ENCODE measurements around the gene BEST2. TPM values are rescaled to one million over a fixed set of nuclear protein-coding genes. Genes with fewer than 3 reads are reported as not detected.

The BEST2 gene
- total RNA-seq, 2 donors from 2014 or later: 12.1 to 22.6 TPM

GRCh38 chr19:12800923-12801465 lies 49.4 kb downstream of the BEST2 start:
- Histone ChIP-seq H3K9ac (ENCODE audit: low read depth in 2 of 2, low read length in 2 of 2) (peak overlapping the region; percentile 92 to 99), H3K27me3 (no peaks in the 10 kb centered on the region), H3K36me3 (no peaks in the 10 kb centered on the region), H3K27ac (peak overlapping the region; percentile 48), H3K9me3 (no peaks in the 10 kb centered on the region), H3K4me3 (peak overlapping the region; percentile 68), H3K4me1 (peaks cover 4% of the 10 kb centered on the region)
- no peak for TF ChIP-seq CTCF (IDR thresholded peaks at IDR 0.05)
- DNase-seq: peak; percentile 44
- intact Hi-C loops (cut with DNase I): no loop called here

- Histone ChIP-seq H3K36me3 (no peaks in the 10 kb centered on the region), H3K4me1 (peaks cover under 1% of the 10 kb centered on the region), H3K27me3 (no peaks in the 10 kb centered on the region), H3K27ac (peak within 1 kb of the TSS; percentile 48), H3K9me3 (no peaks in the 10 kb centered on the region), H3K4me3 (peak within 1 kb of the TSS; percentile 68), H3K9ac (ENCODE audit: low read depth in 2 of 2, low read length in 2 of 2) (peak within 1 kb of the TSS; percentile 92 to 99)
- intact Hi-C loops (cut with DNase I): no loop called here
- TF ChIP-seq CTCF (IDR thresholded peaks at IDR 0.05): no peak
- peak; percentile 87 for DNase-seq
Measured at GRCh38 chr19:12801466-12802266, 50.1 kb downstream of the BEST2 start, which contains the start of the genes PRDX2 and THSD8. Gene PRDX2 (minus strand): TSS chr19:12801800. CDS start chr19:12801261, 539 bp downstream. Gene THSD8 (plus strand): TSS chr19:12802069. CDS start chr19:12802072, 3 bp downstream.

- Histone ChIP-seq H3K9ac (ENCODE audit: low read depth in 2 of 2, low read length in 2 of 2) (peak overlapping the region; percentile 92 to 99), H3K4me3 (peak overlapping the region; percentile 68), H3K27me3 (no peaks in the 10 kb centered on the region), H3K36me3 (no peaks in the 10 kb centered on the region), H3K4me1 (peaks cover 7% of the 10 kb centered on the region), H3K27ac (peak overlapping the region; percentile 48), H3K9me3 (no peaks in the 10 kb centered on the region)
- TF ChIP-seq CTCF (IDR thresholded peaks at IDR 0.05): no peak
- intact Hi-C loops (cut with DNase I): no loop called here
- DNase-seq: peak; percentile 57
Measured at GRCh38 chr19:12802267-12803106, 50.9 kb downstream of the BEST2 start.

GRCh38 chr19:12804051-12804450 lies 52.5 kb downstream of the BEST2 start:
- intact Hi-C loops (cut with DNase I): no loop called here
- TF ChIP-seq CTCF (IDR thresholded peaks at IDR 0.05): no peak
- Histone ChIP-seq H3K9ac (ENCODE audit: low read depth in 2 of 2, low read length in 2 of 2) (no peak overlapping the region), H3K9me3 (no peaks in the 10 kb centered on the region), H3K4me1 (peaks cover 7% of the 10 kb centered on the region), H3K27me3 (no peaks in the 10 kb centered on the region), H3K36me3 (no peaks in the 10 kb centered on the region), H3K4me3 (no peak overlapping the region), H3K27ac (no peak overlapping the region)
- DNase-seq: no peak

Data from colonic mucosa (tissue), 4 donors.